Medulla oblongata (tissue), 1 donor: ENCODE data around the gene ZNF837.
A peak's percentile ranks its signal among the peaks of the same experiment; 100 is the strongest.
"Not testable (repeated sequence)": the region's sequence is repeated elsewhere in the genome, so short reads cannot be mapped to it uniquely, and the experiment has no call there.

Experiments
- DNase-seq: peaks from one replicate; pipeline ENCODE4 v3.0.0-alpha.2; 2015; ENCODE audit errors: extremely low spot score

The ZNF837 gene

GRCh38 chr19:58396691-58397532 is 16.1 kb upstream of the ZNF837 start:
- no peak for DNase-seq

- no peak for DNase-seq
These were observed 15.3 kb upstream of the ZNF837 start for GRCh38 chr19:58395979-58396627.

- DNase-seq, result no peak
These were observed 14.6 kb upstream of the ZNF837 start, which contains the start of gene RNF225 for GRCh38 chr19:58395220-58395978. Gene RNF225 (plus strand): TSS chr19:58395656. CDS start chr19:58396090, 434 bp downstream.

GRCh38 chr19:58394821-58395219 is 14.0 kb upstream of the ZNF837 start:
- DNase-seq, result no peak

GRCh38 chr19:58393725-58394033 is 12.8 kb upstream of the ZNF837 start:
- DNase-seq, result no peak

- no peak for DNase-seq
These were observed 12.3 kb upstream of the ZNF837 start for GRCh38 chr19:58392945-58393724.

- no peak for DNase-seq
These were observed 7.3 kb upstream of the ZNF837 start for GRCh38 chr19:58388175-58388526.

GRCh38 chr19:58387338-58388174 is 6.7 kb upstream of the ZNF837 start:
- no peak for DNase-seq

GRCh38 chr19:58386576-58387337 is 5.9 kb upstream of the ZNF837 start, which contains the start of gene RPS5:
Gene RPS5 (plus strand): TSS chr19:58387269. CDS start chr19:58388138, 869 bp downstream.
- peak; percentile 99 for DNase-seq

GRCh38 chr19:58385891-58386575 is 5.2 kb upstream of the ZNF837 start:
- DNase-seq, result no peak

- DNase-seq, result no peak
These were observed 4.6 kb upstream of the ZNF837 start for GRCh38 chr19:58385313-58385890.

GRCh38 chr19:58382997-58383603 is 2.3 kb upstream of the ZNF837 start:
- no peak for DNase-seq

- DNase-seq, result no peak
These were observed 806 bp upstream of the ZNF837 start for GRCh38 chr19:58381460-58382212.

GRCh38 chr19:58380037-58380661 is 681 bp downstream of the ZNF837 start:
- peak; percentile 27 for DNase-seq

- no peak for DNase-seq
These were observed 1.6 kb downstream of the ZNF837 start for GRCh38 chr19:58379246-58379645.

- DNase-seq, result not testable (repeated sequence)
These were observed 4.1 kb downstream of the ZNF837 start for GRCh38 chr19:58376724-58377123.

GRCh38 chr19:58374200-58374599 is 6.6 kb downstream of the ZNF837 start:
- DNase-seq, result no peak
